Measurements from ENCODE around the gene TBC1D23.

- TF ChIP-seq POLR2A (IDR thresholded peaks at IDR 0.05) (no peak), CTCF (IDR thresholded peaks at IDR 0.05) (no peak)
Observed at GRCh38 chr3:100245927-100246326, 14.9 kb upstream of the TBC1D23 start.

Data from heart left ventricle (tissue), 13 donors.